Measurements from ENCODE around the gene DNAAF3.
A peak's percentile ranks its signal among the peaks of the same experiment; 100 is the strongest.
"Not testable (repeated sequence)": the region's sequence is repeated elsewhere in the genome, so short reads cannot be mapped to it uniquely, and the experiment has no call there.

DNAAF3 gene

DNA sequence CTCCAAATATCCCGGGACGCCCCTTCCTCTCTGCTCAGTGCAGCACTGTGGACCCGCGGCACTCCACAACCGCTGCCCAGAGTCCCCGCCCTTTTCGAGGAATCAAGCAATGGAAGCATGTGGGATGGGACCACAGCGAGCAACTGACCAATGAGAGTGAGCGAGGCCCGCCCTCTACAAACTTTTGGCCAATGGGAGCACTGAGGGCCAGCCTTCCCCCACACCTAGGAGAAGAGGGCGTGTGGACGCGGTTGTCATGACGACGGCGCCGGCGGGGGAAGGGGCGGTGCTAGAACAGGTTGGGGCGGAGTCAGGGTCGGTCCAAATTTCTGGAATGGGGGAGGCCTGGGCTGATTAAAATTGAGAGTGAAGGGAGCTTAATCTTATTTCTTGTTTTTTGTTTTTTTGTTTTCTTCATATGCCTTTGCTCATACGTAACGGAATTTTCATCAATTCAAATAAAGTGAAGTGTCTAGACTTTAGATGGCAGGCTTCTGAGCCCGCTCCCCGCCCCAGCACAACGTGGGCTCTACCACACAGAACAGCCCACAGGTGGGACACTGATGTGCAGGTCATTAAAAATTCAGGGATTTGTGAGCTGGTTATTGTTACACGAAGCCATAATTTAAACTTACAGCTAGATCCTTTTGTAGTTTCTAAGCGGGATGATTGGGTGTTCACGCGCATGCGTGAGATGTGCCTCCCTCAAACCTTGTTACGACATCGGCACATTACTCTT is at the start of gene DNAAF3:
DNAAF3 (minus strand) TSS at position 84 of the 739 bp plus-strand sequence. CDS start 200 bp downstream, outside the sequence.
- in situ Hi-C loops (cut with HindIII; ENCODE audit: low pct_ligation_motif_present, low pct_unique_long_range_greater_than_20kb, low sequenced_read_pairs): no loop called here

GRCh38 chr19:55213547-55213946 is 47.1 kb upstream of the DNAAF3 start:
- in situ Hi-C loops (cut with HindIII; ENCODE audit: low pct_ligation_motif_present, low pct_unique_long_range_greater_than_20kb, low sequenced_read_pairs): no loop called here
- no peak for DNase-seq

More for the DNA sequence above, at the start of gene DNAAF3:
- DNase-seq: peak; percentile 96

GRCh38 chr19:55212447-55212846 is 46.0 kb upstream of the DNAAF3 start:
- in situ Hi-C loops (cut with HindIII; ENCODE audit: low pct_ligation_motif_present, low pct_unique_long_range_greater_than_20kb, low sequenced_read_pairs): no loop called here
- DNase-seq: peak; percentile 68

DNA sequence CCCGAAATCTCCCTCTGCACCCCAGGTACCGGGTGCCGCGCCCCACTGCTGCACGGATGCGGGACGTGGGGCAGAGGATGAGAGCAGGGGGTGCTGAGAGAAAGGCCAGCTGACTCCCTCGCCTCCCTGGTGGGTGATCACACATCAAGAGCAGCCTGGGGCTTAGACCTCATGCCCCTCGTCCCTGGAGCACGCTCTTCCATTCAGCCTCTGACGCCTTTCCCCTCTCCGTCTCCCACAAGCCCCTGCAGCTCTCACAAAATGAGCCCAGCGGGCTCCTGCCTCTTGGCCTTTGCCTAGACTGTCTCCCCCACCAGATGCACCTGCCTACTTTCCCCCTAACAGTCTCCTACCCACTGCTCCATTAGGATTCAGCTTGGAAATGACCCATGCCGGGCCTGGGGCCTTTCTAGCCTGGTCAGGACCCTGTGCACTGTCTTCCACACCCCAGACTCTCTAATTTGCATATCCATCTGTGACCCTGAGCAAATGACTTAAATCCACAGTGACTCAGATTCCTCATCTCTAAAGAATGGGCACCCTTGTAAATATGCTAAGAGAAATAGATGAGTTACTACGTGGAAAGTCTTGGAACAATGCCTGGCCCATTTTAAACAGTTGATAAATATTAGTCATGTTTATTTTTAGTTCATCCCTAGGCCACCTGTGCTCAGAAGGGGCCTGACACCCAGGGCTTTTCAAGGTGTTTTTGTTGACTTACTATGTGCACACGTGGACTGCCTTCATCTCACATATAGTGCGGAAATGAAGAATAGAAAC is 43.5 kb upstream of the DNAAF3 start:
- DNase-seq: peak; percentile 84
- in situ Hi-C loops (cut with HindIII; ENCODE audit: low pct_ligation_motif_present, low pct_unique_long_range_greater_than_20kb, low sequenced_read_pairs): no loop called here

- in situ Hi-C loops (cut with HindIII; ENCODE audit: low pct_ligation_motif_present, low pct_unique_long_range_greater_than_20kb, low sequenced_read_pairs): no loop called here
Measured at GRCh38 chr19:55208880-55209692, 42.7 kb upstream of the DNAAF3 start, which contains the start of gene PTPRH. TSS of gene PTPRH (minus strand) at chr19:55209501. CDS start at chr19:55209433, 68 bp downstream.

GRCh38 chr19:55206664-55207500 is 40.5 kb upstream of the DNAAF3 start:
- in situ Hi-C loops (cut with HindIII; ENCODE audit: low pct_ligation_motif_present, low pct_unique_long_range_greater_than_20kb, low sequenced_read_pairs): no loop called here
- peak; percentile 84 for DNase-seq

More at GRCh38 chr19:55208880-55209692, 42.7 kb upstream of the DNAAF3 start, which contains the start of gene PTPRH:
- no peak for DNase-seq

DNA sequence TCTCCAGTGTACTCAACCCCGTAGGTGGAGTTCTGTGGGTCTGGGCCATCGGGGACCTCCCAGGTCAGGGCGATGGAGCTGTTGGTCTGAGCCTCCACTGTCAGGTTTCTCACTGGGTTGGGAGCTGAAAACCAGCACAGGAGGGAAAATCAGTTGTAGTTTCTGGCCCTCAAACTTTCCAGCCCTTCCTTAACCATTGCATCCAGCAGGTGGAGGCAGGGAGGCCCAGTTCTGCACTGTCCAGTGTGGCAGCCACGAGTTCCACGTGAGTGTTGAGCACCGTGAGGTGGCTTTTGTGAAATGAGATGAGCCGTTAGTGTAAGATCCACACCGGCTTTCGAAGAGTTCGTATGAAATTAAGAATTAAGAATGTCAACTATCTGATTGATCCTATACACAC is 35.8 kb upstream of the DNAAF3 start:
- DNase-seq; in situ Hi-C loops (cut with HindIII; ENCODE audit: low pct_ligation_motif_present, low pct_unique_long_range_greater_than_20kb, low sequenced_read_pairs): not testable (repeated sequence)

GRCh38 chr19:55199620-55200204 is 33.3 kb upstream of the DNAAF3 start:
- DNase-seq: no peak
- in situ Hi-C loops (cut with HindIII; ENCODE audit: low pct_ligation_motif_present, low pct_unique_long_range_greater_than_20kb, low sequenced_read_pairs): no loop called here

- in situ Hi-C loops (cut with HindIII; ENCODE audit: low pct_ligation_motif_present, low pct_unique_long_range_greater_than_20kb, low sequenced_read_pairs): no loop called here
- DNase-seq: no peak
Measured at GRCh38 chr19:55198651-55199050, 32.2 kb upstream of the DNAAF3 start.

DNA sequence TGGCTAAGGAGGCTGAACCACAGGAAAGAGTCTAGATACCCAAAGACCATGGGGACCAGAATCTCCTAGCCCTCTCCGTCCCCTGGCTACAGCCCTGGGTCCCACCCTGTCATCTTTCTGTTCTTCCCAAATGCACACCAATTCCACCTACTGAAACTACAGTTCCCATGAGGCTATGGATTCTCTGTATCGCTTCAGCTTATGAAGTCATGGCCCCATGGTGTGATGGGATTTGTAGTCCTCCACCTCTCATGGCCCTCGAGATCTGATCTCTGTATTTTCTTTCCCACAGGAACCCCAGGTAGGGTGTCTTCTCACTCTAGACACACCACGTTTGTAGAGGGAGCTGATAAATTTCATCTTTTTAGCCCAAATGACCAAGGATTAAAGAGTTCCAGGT is 31.1 kb upstream of the DNAAF3 start:
- in situ Hi-C loops (cut with HindIII; ENCODE audit: low pct_ligation_motif_present, low pct_unique_long_range_greater_than_20kb, low sequenced_read_pairs): no loop called here
- DNase-seq: no peak

DNA sequence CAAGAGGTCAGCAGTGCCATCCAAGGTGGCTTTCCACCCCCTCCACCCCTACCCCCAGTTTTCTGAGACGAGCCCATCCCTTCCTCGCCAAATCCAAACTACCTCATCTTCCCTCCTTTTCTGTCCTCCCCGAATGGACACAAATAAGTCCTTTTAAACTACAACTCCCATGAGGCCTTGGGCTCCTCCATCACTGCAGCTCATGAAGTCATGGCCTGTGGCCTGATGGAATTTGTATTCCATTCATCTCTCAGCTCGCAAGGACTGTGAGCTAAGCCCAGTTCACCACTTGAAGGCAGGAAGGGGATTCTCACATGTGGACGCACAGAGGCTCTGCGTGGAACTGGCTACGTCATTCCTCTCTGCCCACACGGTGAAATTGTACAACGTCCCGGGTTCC is 30.4 kb upstream of the DNAAF3 start:
- in situ Hi-C loops (cut with HindIII; ENCODE audit: low pct_ligation_motif_present, low pct_unique_long_range_greater_than_20kb, low sequenced_read_pairs): no loop called here
- no peak for DNase-seq

DNA sequence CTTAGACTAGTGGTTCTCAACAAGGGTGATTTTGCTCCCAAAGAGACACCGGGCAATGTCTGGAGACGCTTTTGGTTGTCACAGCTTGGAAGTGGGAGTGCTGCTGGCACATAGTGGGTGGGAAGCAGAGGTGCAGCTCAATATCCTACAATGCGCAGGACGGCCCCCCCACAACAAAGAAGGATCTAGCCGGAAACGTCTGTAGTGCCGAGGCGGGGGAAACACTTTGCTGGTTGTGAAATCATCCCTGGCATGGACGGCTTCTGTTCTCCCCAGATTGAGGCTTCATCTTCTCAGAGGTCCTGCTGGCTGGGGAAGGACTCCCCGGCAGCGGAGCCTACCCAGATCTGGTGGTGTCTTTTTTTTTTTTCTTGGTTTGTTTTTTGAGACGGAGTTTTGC is 27.1 kb upstream of the DNAAF3 start:
- DNase-seq: no peak
- in situ Hi-C loops (cut with HindIII; ENCODE audit: low pct_ligation_motif_present, low pct_unique_long_range_greater_than_20kb, low sequenced_read_pairs): no loop called here

- peak; percentile 66 for DNase-seq
- in situ Hi-C loops (cut with HindIII; ENCODE audit: low pct_ligation_motif_present, low pct_unique_long_range_greater_than_20kb, low sequenced_read_pairs): no loop called here
Measured at GRCh38 chr19:55189403-55189835, 23.0 kb upstream of the DNAAF3 start.

DNA sequence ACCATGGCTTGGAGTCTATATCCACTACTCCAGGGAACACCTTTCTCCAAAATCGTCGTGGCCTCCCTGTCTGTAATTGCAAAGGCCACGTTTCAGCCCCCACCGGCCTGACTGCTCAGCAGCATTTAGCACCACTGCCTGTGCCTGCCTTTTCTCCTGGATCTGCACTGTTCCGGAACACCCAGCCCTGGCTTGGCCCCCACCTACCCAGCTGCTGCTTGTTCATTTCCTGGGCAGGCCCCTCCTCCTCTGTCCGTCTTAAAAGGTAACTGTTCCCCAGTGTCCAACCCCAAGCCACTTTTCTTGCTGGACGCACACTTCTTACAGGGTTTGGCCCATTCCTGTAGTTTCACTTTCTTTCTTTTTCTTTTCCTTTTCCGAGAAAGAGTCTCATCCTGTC is 22.2 kb upstream of the DNAAF3 start:
- DNase-seq: no peak
- in situ Hi-C loops (cut with HindIII; ENCODE audit: low pct_ligation_motif_present, low pct_unique_long_range_greater_than_20kb, low sequenced_read_pairs): no loop called here

DNA sequence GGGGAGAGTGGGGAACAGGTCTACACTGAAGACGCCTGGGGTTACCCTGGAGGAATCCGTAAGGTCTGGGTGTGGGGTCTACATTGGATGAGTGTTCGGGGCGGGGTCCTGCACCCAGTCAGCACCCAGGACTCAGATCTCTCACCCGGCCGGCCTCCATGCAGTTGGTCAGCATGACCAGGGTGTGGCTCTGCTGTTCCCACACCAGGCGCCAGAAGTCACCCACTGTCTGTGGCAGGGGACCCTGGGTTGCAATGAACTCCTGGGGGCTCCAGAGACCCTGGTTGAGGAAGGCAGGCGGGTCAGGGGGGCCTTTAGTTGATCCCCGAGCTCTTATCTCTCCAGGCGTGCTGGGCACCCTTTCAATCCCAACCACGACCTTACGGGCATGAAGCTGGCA is 19.7 kb upstream of the DNAAF3 start:
- no peak for DNase-seq
- in situ Hi-C loops (cut with HindIII; ENCODE audit: low pct_ligation_motif_present, low pct_unique_long_range_greater_than_20kb, low sequenced_read_pairs): no loop called here

DNA sequence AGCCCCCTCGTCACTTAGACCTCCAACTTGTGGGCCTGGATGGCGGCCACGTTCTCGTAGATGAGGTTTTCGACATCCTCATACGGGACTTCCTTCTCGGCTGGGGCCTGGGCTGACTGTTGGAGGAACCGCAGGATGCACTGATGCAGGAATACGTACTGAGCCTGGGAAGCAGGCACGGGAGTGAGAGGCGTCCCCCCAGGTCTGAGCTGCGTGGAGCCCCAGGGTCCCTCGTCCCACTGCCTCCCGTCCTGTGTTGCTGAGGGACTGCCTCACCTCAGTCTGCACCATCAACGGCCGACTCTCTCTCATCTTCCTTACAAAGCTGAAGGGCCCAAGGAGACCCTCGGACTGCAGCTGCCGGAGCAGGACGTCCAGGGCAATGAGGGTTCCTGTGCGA is 15.3 kb upstream of the DNAAF3 start:
- DNase-seq: no peak
- in situ Hi-C loops (cut with HindIII; ENCODE audit: low pct_ligation_motif_present, low pct_unique_long_range_greater_than_20kb, low sequenced_read_pairs): no loop called here

DNA sequence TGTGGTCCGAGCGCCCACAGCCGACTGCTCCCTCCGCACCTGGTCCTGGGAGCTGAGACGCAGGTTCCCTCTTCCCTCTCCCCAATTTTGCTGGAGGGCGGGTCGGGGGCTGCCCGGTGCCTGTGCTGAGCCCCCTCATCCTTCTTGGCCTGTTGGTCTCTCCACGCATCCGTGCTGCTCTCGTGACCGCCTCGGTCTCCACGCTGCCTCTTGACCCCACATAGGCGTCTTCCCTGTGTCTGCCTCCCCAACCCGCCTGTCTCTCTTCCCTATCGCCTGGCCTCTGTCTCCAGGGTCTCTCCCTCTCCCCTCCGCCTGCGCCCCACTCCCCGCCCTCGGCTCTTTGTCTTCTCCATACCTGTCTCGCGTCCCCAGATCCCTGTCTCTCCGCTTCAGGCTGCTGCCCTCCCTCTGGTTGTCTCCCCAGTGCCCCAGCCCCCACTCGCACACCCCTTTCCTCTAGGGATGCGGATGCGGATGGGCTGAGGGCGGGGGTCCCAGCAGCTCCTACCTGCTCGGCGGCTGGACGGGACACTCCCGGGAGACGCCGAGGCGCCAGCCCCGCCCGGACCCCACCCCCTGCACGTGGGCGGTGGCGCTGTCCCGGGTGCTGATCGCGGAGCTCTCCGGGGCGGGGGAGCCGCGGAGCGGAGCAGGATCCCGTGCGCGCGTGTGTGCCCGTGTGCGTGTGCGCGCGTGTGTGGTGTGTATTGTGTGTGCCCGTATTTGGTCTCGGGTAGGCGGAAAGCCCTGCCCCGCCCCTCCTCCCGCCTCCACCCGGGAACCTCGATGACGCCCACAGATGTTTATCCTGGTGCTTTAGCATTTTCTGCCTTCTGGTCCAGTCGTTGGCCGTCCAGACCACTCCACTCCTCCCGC is 13.4 kb upstream of the DNAAF3 start, which contains the start of gene SYT5:
SYT5 (minus strand) TSS at position 684 of the 879 bp plus-strand sequence. CDS start 1,248 bp downstream, outside the sequence.
- in situ Hi-C loops (cut with HindIII; ENCODE audit: low pct_ligation_motif_present, low pct_unique_long_range_greater_than_20kb, low sequenced_read_pairs): no loop called here
- peak; percentile 41 for DNase-seq
